GM19023 (cell line): Measurements from ENCODE around the gene TMEM167A.

Experiments used
- ATAC-seq: cut with Tn5 transposase; IDR thresholded peaks from one replicate; pipeline ENCODE4 v1.9.1; 2021; ENCODE audit warnings: mild to moderate bottlenecking, moderate library complexity; ENCODE audit not compliant: unreplicated experiment

TMEM167A gene

GRCh38 chr5:83076742-83077661, at the start of gene TMEM167A, which contains the start of gene XRCC4:
TSS of gene TMEM167A (minus strand) at chr5:83077394. CDS start at chr5:83077323, 71 bp downstream.
TSS of gene XRCC4 (plus strand) at chr5:83077547. CDS start at chr5:83104920, 27,373 bp downstream.
- ATAC-seq: peak; percentile 99

- ATAC-seq: no peak
Measured at GRCh38 chr5:83126501-83126900, 49.3 kb upstream of the TMEM167A start.

GRCh38 chr5:83125560-83125959, 48.4 kb upstream of the TMEM167A start:
- no peak for ATAC-seq

GRCh38 chr5:83124593-83124992, 47.4 kb upstream of the TMEM167A start:
- no peak for ATAC-seq

- ATAC-seq: no peak
Measured at GRCh38 chr5:83118976-83119375, 41.8 kb upstream of the TMEM167A start.

GRCh38 chr5:83118471-83118870, 41.3 kb upstream of the TMEM167A start:
- no peak for ATAC-seq

GRCh38 chr5:83115816-83116215, 38.6 kb upstream of the TMEM167A start:
- no peak for ATAC-seq

GRCh38 chr5:83109380-83109779, 32.2 kb upstream of the TMEM167A start:
- no peak for ATAC-seq

GRCh38 chr5:83107692-83108420, 30.7 kb upstream of the TMEM167A start:
- no peak for ATAC-seq

- ATAC-seq: no peak
Measured at GRCh38 chr5:83104021-83104420, 26.8 kb upstream of the TMEM167A start.

- ATAC-seq: no peak
Measured at GRCh38 chr5:83102364-83102980, 25.3 kb upstream of the TMEM167A start.

GRCh38 chr5:83101514-83101913, 24.3 kb upstream of the TMEM167A start:
- ATAC-seq: no peak

- ATAC-seq: no peak
Measured at GRCh38 chr5:83099445-83099844, 22.3 kb upstream of the TMEM167A start.

- no peak for ATAC-seq
Measured at GRCh38 chr5:83099001-83099400, 21.8 kb upstream of the TMEM167A start.

- ATAC-seq: no peak
Measured at GRCh38 chr5:83097689-83098231, 20.6 kb upstream of the TMEM167A start.

- no peak for ATAC-seq
Measured at GRCh38 chr5:83096660-83097339, 19.6 kb upstream of the TMEM167A start.

GRCh38 chr5:83095957-83096539, 18.9 kb upstream of the TMEM167A start:
- ATAC-seq: no peak

GRCh38 chr5:83095163-83095956, 18.2 kb upstream of the TMEM167A start:
- ATAC-seq: no peak

GRCh38 chr5:83093692-83094091, 16.5 kb upstream of the TMEM167A start:
- ATAC-seq: no peak
